T-helper 1 cell treated with Interleukin-12 subunit alpha and Interleukin-12 subunit beta and Interleukin-4 antibody, amounts not matched to agents 30 μg/mL and 1 μg/mL, for 36 hours (primary cell): ENCODE measurements around the gene PFDN5.

Experiments used
- H3K27ac Mint-ChIP-seq: one replicate; pipeline ENCODE4 v1.8.0; 2021; ENCODE audit warnings: mild to moderate bottlenecking, mixed read lengths
- H3K27me3 Mint-ChIP-seq: one replicate; pipeline ENCODE4 v1.8.0; 2021; ENCODE audit warnings: low read depth, mixed read lengths
- H3K36me3 Mint-ChIP-seq: one replicate; pipeline ENCODE4 v1.8.0; 2021; ENCODE audit warnings: low read depth, mixed read lengths
- H3K4me1 Mint-ChIP-seq: one replicate; pipeline ENCODE4 v1.8.0; 2021; ENCODE audit warnings: low read depth, mixed read lengths
- H3K4me3 Mint-ChIP-seq: one replicate; pipeline ENCODE4 v1.8.0; 2021; ENCODE audit warnings: mild to moderate bottlenecking, moderate library complexity, mixed read lengths
- H3K9me3 Mint-ChIP-seq: one replicate; pipeline ENCODE4 v1.8.0; 2021; ENCODE audit warnings: mixed read lengths

PFDN5 gene

GRCh38 chr12:53295070-53295890 lies at the start of gene PFDN5:
Gene PFDN5 (plus strand): TSS chr12:53295542. CDS start chr12:53295568, 26 bp downstream.
- H3K36me3 Mint-ChIP-seq = peaks cover 42% of the 10 kb centered on the region
- peak within 1 kb of the TSS; percentile 96 for H3K4me3 Mint-ChIP-seq
- peaks cover 33% of the 10 kb centered on the region for H3K4me1 Mint-ChIP-seq
- H3K27me3 Mint-ChIP-seq = no peaks in the 10 kb centered on the region
- H3K9me3 Mint-ChIP-seq = no peaks in the 10 kb centered on the region
- H3K27ac Mint-ChIP-seq = peak within 1 kb of the TSS; percentile 92

- H3K4me1 Mint-ChIP-seq = peaks cover 39% of the 10 kb centered on the region
- no peaks in the 10 kb centered on the region for H3K27me3 Mint-ChIP-seq
- H3K4me3 Mint-ChIP-seq = peak overlapping the region; percentile 97
- H3K9me3 Mint-ChIP-seq = no peaks in the 10 kb centered on the region
- peaks cover 12% of the 10 kb centered on the region for H3K36me3 Mint-ChIP-seq
- peak overlapping the region; percentile 83 for H3K27ac Mint-ChIP-seq
Observed at GRCh38 chr12:53251477-53252348, 43.6 kb upstream of the PFDN5 start.

GRCh38 chr12:53252349-53252916 lies 42.9 kb upstream of the PFDN5 start:
- H3K9me3 Mint-ChIP-seq = no peaks in the 10 kb centered on the region
- peaks cover 39% of the 10 kb centered on the region for H3K4me1 Mint-ChIP-seq
- H3K27ac Mint-ChIP-seq = peak overlapping the region; percentile 71
- no peaks in the 10 kb centered on the region for H3K27me3 Mint-ChIP-seq
- H3K4me3 Mint-ChIP-seq = peak overlapping the region; percentile 97
- H3K36me3 Mint-ChIP-seq = peaks cover 12% of the 10 kb centered on the region

GRCh38 chr12:53253298-53253697 lies 42.0 kb upstream of the PFDN5 start:
- Mint-ChIP-seq H3K27me3 (no peaks in the 10 kb centered on the region), H3K9me3 (no peaks in the 10 kb centered on the region), H3K4me1 (peaks cover 39% of the 10 kb centered on the region), H3K4me3 (peak overlapping the region; percentile 97), H3K27ac (peak overlapping the region; percentile 71), H3K36me3 (peaks cover 14% of the 10 kb centered on the region)

- H3K4me1 Mint-ChIP-seq = peaks cover 39% of the 10 kb centered on the region
- H3K36me3 Mint-ChIP-seq = peaks cover 14% of the 10 kb centered on the region
- no peaks in the 10 kb centered on the region for H3K27me3 Mint-ChIP-seq
- H3K4me3 Mint-ChIP-seq = no peak overlapping the region
- no peaks in the 10 kb centered on the region for H3K9me3 Mint-ChIP-seq
- H3K27ac Mint-ChIP-seq = no peak overlapping the region
Observed at GRCh38 chr12:53254816-53255545, 40.4 kb upstream of the PFDN5 start.

- Mint-ChIP-seq H3K4me3 (no peak overlapping the region), H3K4me1 (peaks cover 36% of the 10 kb centered on the region), H3K27ac (no peak overlapping the region), H3K27me3 (no peaks in the 10 kb centered on the region), H3K9me3 (no peaks in the 10 kb centered on the region), H3K36me3 (peaks cover 14% of the 10 kb centered on the region)
Observed at GRCh38 chr12:53255996-53256395, 39.3 kb upstream of the PFDN5 start.

GRCh38 chr12:53258541-53259539 lies 36.5 kb upstream of the PFDN5 start:
- H3K27ac Mint-ChIP-seq = no peak overlapping the region
- H3K4me3 Mint-ChIP-seq = no peak overlapping the region
- H3K4me1 Mint-ChIP-seq = peaks cover 17% of the 10 kb centered on the region
- H3K9me3 Mint-ChIP-seq = no peaks in the 10 kb centered on the region
- no peaks in the 10 kb centered on the region for H3K27me3 Mint-ChIP-seq
- peaks cover 10% of the 10 kb centered on the region for H3K36me3 Mint-ChIP-seq

GRCh38 chr12:53259891-53260290 lies 35.5 kb upstream of the PFDN5 start:
- H3K27ac Mint-ChIP-seq = no peak overlapping the region
- H3K4me1 Mint-ChIP-seq = peaks cover 12% of the 10 kb centered on the region
- H3K4me3 Mint-ChIP-seq = no peak overlapping the region
- H3K36me3 Mint-ChIP-seq = peaks cover 5% of the 10 kb centered on the region
- no peaks in the 10 kb centered on the region for H3K9me3 Mint-ChIP-seq
- H3K27me3 Mint-ChIP-seq = no peaks in the 10 kb centered on the region

- Mint-ChIP-seq H3K27ac (no peak overlapping the region), H3K4me3 (no peak overlapping the region), H3K36me3 (peaks cover 10% of the 10 kb centered on the region), H3K4me1 (peaks cover 27% of the 10 kb centered on the region), H3K9me3 (no peaks in the 10 kb centered on the region), H3K27me3 (no peaks in the 10 kb centered on the region)
Observed at GRCh38 chr12:53265783-53266182, 29.6 kb upstream of the PFDN5 start.

- Mint-ChIP-seq H3K36me3 (peaks cover 14% of the 10 kb centered on the region), H3K4me3 (peak overlapping the region; percentile 99), H3K27ac (peak overlapping the region; percentile 95), H3K27me3 (no peaks in the 10 kb centered on the region), H3K9me3 (no peaks in the 10 kb centered on the region), H3K4me1 (peaks cover 32% of the 10 kb centered on the region)
Observed at GRCh38 chr12:53267306-53267998, 27.9 kb upstream of the PFDN5 start.

GRCh38 chr12:53267999-53268629 lies 27.2 kb upstream of the PFDN5 start, which contains the start of gene ESPL1:
Gene ESPL1 (plus strand): TSS chr12:53268299. CDS start chr12:53268767, 468 bp downstream.
- Mint-ChIP-seq H3K27me3 (no peaks in the 10 kb centered on the region), H3K27ac (peak within 1 kb of the TSS; percentile 95), H3K9me3 (no peaks in the 10 kb centered on the region), H3K4me3 (peak within 1 kb of the TSS; percentile 99), H3K36me3 (peaks cover 17% of the 10 kb centered on the region), H3K4me1 (peaks cover 32% of the 10 kb centered on the region)
